Endodermal cell (in vitro differentiated cells): ENCODE measurements around the gene VPS54. TPM values are rescaled to one million over a fixed set of nuclear protein-coding genes. Genes with fewer than 3 reads are reported as not detected.

Experiments used
- DNase-seq: peaks from one replicate; pipeline ENCODE4 v3.0.0-alpha.2; 2017
- H3K27ac ChIP-seq: 2 replicates; pipeline ENCODE4 v1.5.1; 2013; ENCODE audit warnings: mild to moderate bottlenecking, low read depth, low read length, moderate library complexity
- H3K27me3 ChIP-seq: 2 replicates; pipeline ENCODE4 v1.6.1; 2013; ENCODE audit warnings: mild to moderate bottlenecking, low read length, moderate library complexity; ENCODE audit not compliant: insufficient read depth, control insufficient read depth, poor library complexity, severe bottlenecking
- H3K36me3 ChIP-seq: 2 replicates; pipeline ENCODE4 v1.7.0; 2013; ENCODE audit warnings: mild to moderate bottlenecking, low read length, moderate library complexity; ENCODE audit not compliant: control insufficient read depth, insufficient read depth
- H3K4me1 ChIP-seq: one replicate; pipeline ENCODE4 v1.7.0; 2013; ENCODE audit warnings: low read length; ENCODE audit not compliant: control insufficient read depth, insufficient read depth
- H3K4me3 ChIP-seq: 2 replicates; pipeline ENCODE4 v1.5.1; 2013; ENCODE audit warnings: mild to moderate bottlenecking, low read length, moderate library complexity
- H3K9ac ChIP-seq: 2 replicates; pipeline ENCODE4 v1.6.1; 2013; ENCODE audit warnings: mild to moderate bottlenecking, low read length, moderate library complexity; ENCODE audit not compliant: poor library complexity, severe bottlenecking; ENCODE audit errors: extremely low read depth
- H3K9me3 ChIP-seq: 2 replicates; pipeline ENCODE4 v1.6.1; 2013; ENCODE audit warnings: mild to moderate bottlenecking, low read length, moderate library complexity; ENCODE audit not compliant: control insufficient read depth
- H3K27ac Mint-ChIP-seq: 2 replicates; pipeline ENCODE4 v1.8.0; 2020; ENCODE audit warnings: mixed read lengths
- H3K27me3 Mint-ChIP-seq: 2 replicates; pipeline ENCODE4 v1.8.0; 2021; ENCODE audit warnings: mild to moderate bottlenecking, mixed read lengths; ENCODE audit not compliant: insufficient read depth
- H3K36me3 Mint-ChIP-seq: 2 replicates; pipeline ENCODE4 v1.8.0; 2020; ENCODE audit warnings: low read depth, mixed read lengths
- H3K4me1 Mint-ChIP-seq: 2 replicates; pipeline ENCODE4 v1.8.0; 2020; ENCODE audit warnings: mixed read lengths
- H3K4me3 Mint-ChIP-seq: 2 replicates; pipeline ENCODE4 v1.8.0; 2020; ENCODE audit warnings: mild to moderate bottlenecking, moderate library complexity, mixed read lengths
- H3K9me3 Mint-ChIP-seq: 2 replicates; pipeline ENCODE4 v1.8.0; 2020; ENCODE audit warnings: mild to moderate bottlenecking, mixed read lengths
- CTCF ChIP-seq: fragments of 200-600 bp; sonication (generic); conservative IDR thresholded peaks from 2 replicates; pipeline ENCODE4 v1.5.0; 2021; ENCODE audit warnings: antibody characterized with exemption, mild to moderate bottlenecking
- WGBS, 2 experiments: methylation state at CpG; one replicate each; pipeline versions ENCODE4 v1.1.5 to v1.1.7; 2013; ENCODE audit warnings: missing lambda C conversion rate in 2 of 2, mixed read lengths in 1 of 2; ENCODE audit not compliant: insufficient coverage in 1 of 2, insufficient read length in 1 of 2; 5-methylcytosine and 5-hydroxymethylcytosine counted together
- total RNA-seq, 2 donors: library from RNA; stranded (reverse); fragmentation: NEBNext Ultra II Directional in 1 of 2; extraction: Animal tissue kit (Norgen Biotek cat#: 25700) in 1 of 2; gene quantifications; 2 replicates in 1 of 2; 3 replicates in 1 of 2; pipeline ENCODE4 v1.2.1, GENCODE V29; 2021

VPS54 gene
- total RNA-seq, 2 donors from 2014 or later = 18.4 to 25.7 TPM

GRCh38 chr2:64013053-64013452, 6.2 kb downstream of the VPS54 start:
- H3K9me3 ChIP-seq = no peaks in the 10 kb centered on the region
- TF ChIP-seq CTCF = no peak
- H3K27ac ChIP-seq = no peak overlapping the region
- no peaks in the 10 kb centered on the region for H3K9me3 Mint-ChIP-seq
- H3K27ac Mint-ChIP-seq = no peak overlapping the region
- no peaks in the 10 kb centered on the region for H3K36me3 ChIP-seq
- DNase-seq = no peak
- H3K9ac ChIP-seq = no peak overlapping the region
- 93 to 95% methylated on average over 2 of the region's 2 CpGs for WGBS, 2 experiments
- H3K27me3 Mint-ChIP-seq = no peaks in the 10 kb centered on the region
- H3K4me3 ChIP-seq = no peak overlapping the region
- no peaks in the 10 kb centered on the region for H3K27me3 ChIP-seq
- H3K36me3 Mint-ChIP-seq = peaks cover 2% of the 10 kb centered on the region
- H3K4me3 Mint-ChIP-seq = no peak overlapping the region
- H3K4me1 Mint-ChIP-seq = peaks cover 16% of the 10 kb centered on the region
- no peaks in the 10 kb centered on the region for H3K4me1 ChIP-seq

DNA sequence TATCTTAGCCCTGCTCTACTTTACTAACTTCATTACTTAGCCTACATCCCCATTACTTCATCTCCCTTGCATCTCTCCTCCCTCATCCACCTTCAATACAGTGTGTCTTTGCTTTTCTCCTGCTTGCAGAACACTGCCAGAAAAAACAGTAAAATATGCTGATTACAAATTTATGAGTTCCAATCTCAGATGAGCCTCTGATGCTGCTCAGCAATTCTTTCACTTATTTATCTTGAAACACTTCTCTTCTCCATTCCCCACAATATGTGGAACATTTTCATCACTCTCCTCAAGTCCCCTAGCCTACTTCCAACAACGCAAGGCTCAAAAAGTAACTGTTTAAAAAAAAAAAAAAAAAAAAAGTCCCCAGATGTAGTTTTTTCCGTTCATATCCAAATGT, 7.1 kb downstream of the VPS54 start:
- Histone ChIP-seq H3K27ac (no peak overlapping the region), H3K36me3 (peaks cover 1% of the 10 kb centered on the region), H3K4me1 (no peaks in the 10 kb centered on the region), H3K9ac (no peak overlapping the region), H3K27me3 (no peaks in the 10 kb centered on the region), H3K9me3 (no peaks in the 10 kb centered on the region), H3K4me3 (no peak overlapping the region)
- Mint-ChIP-seq H3K27ac (no peak overlapping the region), H3K36me3 (peaks cover 3% of the 10 kb centered on the region), H3K9me3 (no peaks in the 10 kb centered on the region), H3K27me3 (no peaks in the 10 kb centered on the region), H3K4me3 (no peak overlapping the region), H3K4me1 (peaks cover 11% of the 10 kb centered on the region)
- no peak for TF ChIP-seq CTCF
- WGBS, 2 experiments = 31% methylated on average over 1 of the region's 2 CpGs; no CpG with 5 or more reads in 1 of the 2 experiments
- no peak for DNase-seq

DNA sequence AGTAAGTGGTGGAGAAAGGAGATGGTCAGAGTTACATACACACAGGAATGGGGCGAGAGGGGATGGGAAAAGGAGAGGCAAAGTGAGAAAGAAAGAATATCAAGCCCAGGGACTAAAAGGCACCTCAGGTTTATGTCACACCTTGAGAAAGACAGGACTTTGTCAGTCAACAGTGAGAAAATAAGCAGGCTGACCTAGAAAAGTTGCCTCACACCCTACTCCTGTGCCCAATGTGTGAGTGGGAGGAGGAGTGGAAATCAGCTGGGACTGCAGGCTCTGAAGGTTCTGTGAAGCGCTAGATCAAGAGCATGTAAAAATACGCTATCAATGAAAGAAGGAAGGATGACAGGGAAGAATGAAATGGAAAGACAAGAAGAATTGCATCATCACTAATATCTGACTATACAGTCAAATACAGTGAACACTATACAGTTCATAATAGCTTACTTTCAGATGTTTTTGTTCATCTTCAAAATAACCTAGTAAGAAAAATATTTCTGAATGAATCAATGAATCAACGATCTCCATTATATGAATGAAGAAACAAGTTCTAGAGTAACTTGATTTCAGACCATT, 10.7 kb downstream of the VPS54 start:
- H3K27ac ChIP-seq = no peak overlapping the region
- WGBS, 2 experiments = 97 to 100% methylated on average over 1 to 4 of the region's 4 CpGs
- peaks cover 5% of the 10 kb centered on the region for H3K9me3 ChIP-seq
- H3K4me3 ChIP-seq = no peak overlapping the region
- H3K27me3 ChIP-seq = no peaks in the 10 kb centered on the region
- DNase-seq = no peak
- no peaks in the 10 kb centered on the region for H3K4me1 ChIP-seq
- no peak overlapping the region for H3K27ac Mint-ChIP-seq
- no peaks in the 10 kb centered on the region for H3K9me3 Mint-ChIP-seq
- H3K36me3 ChIP-seq = peaks cover 13% of the 10 kb centered on the region
- H3K4me1 Mint-ChIP-seq = peaks cover 1% of the 10 kb centered on the region
- H3K36me3 Mint-ChIP-seq = peaks cover 12% of the 10 kb centered on the region
- H3K9ac ChIP-seq = no peak overlapping the region
- H3K27me3 Mint-ChIP-seq = no peaks in the 10 kb centered on the region
- no peak for TF ChIP-seq CTCF
- no peak overlapping the region for H3K4me3 Mint-ChIP-seq
